ENCODE data around the gene LRRN2.

LRRN2 gene

DNA sequence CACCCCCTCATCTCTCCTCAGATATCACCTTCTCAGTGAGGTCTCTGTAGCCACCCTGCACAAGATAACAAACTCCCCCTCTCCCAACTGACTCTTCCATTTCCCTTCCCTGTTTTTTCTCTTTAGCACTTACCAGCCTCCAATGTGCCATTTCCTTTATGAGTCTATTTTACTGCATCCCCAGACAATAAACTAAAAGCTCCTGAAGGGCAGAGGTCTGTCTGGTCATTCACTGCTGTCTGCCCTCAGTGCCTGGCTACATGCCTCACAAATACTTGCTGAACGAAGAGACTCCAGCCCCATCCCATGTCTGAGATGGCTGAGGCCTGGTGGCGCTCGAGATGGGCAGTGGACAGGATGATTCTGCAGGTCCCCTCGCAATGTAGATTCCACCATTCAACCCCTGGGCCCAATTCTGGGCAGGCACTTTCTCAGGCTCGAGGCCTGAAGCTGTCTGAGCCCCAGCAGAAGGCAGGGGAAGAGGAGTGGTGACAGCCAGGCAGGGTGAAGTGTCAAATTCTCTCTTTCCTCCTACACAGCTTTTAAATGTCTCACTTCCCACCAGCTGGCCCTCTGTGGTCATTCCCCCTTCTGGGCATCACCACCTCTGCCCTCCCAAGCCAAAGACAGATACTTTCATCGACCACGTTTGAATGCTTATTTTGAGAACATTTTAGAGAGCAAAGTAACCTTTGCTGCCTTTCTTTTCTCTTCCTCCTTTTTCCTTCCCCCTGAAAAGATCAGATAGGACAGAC lies 6.6 kb downstream of the LRRN2 start:
- no peak overlapping the region for H3K4me3 ChIP-seq (ENCODE audit: low read depth in 1 of 2, low read length in 1 of 2)
- H3K27me3 ChIP-seq: peaks cover 41% of the 10 kb centered on the region
- H3K9me3 ChIP-seq: no peaks in the 10 kb centered on the region
- TF ChIP-seq, protein P1, sequence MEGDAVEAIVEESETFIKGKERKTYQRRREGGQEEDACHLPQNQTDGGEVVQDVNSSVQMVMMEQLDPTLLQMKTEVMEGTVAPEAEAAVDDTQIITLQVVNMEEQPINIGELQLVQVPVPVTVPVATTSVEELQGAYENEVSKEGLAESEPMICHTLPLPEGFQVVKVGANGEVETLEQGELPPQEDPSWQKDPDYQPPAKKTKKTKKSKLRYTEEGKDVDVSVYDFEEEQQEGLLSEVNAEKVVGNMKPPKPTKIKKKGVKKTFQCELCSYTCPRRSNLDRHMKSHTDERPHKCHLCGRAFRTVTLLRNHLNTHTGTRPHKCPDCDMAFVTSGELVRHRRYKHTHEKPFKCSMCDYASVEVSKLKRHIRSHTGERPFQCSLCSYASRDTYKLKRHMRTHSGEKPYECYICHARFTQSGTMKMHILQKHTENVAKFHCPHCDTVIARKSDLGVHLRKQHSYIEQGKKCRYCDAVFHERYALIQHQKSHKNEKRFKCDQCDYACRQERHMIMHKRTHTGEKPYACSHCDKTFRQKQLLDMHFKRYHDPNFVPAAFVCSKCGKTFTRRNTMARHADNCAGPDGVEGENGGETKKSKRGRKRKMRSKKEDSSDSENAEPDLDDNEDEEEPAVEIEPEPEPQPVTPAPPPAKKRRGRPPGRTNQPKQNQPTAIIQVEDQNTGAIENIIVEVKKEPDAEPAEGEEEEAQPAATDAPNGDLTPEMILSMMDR (IDR thresholded peaks at IDR 0.05): no peak
- no peak overlapping the region for H3K27ac ChIP-seq
- H3K4me1 ChIP-seq (ENCODE audit: control insufficient read depth in 1 of 2, insufficient read depth in 1 of 2, low read depth in 1 of 2, low read length in 1 of 2): no peaks in the 10 kb centered on the region
- no peaks in the 10 kb centered on the region for H3K36me3 ChIP-seq

- TF ChIP-seq, protein P1 (IDR thresholded peaks at IDR 0.05): no peak
- Histone ChIP-seq H3K27ac (no peak overlapping the region), H3K27me3 (peaks cover 31% of the 10 kb centered on the region), H3K9me3 (no peaks in the 10 kb centered on the region), H3K36me3 (no peaks in the 10 kb centered on the region), H3K4me1 (ENCODE audit: control insufficient read depth in 1 of 2, insufficient read depth in 1 of 2, low read depth in 1 of 2, low read length in 1 of 2) (no peaks in the 10 kb centered on the region), H3K4me3 (ENCODE audit: low read depth in 1 of 2, low read length in 1 of 2) (no peak overlapping the region)
Observed at GRCh38 chr1:204677864-204678263, 7.7 kb downstream of the LRRN2 start.

DNA sequence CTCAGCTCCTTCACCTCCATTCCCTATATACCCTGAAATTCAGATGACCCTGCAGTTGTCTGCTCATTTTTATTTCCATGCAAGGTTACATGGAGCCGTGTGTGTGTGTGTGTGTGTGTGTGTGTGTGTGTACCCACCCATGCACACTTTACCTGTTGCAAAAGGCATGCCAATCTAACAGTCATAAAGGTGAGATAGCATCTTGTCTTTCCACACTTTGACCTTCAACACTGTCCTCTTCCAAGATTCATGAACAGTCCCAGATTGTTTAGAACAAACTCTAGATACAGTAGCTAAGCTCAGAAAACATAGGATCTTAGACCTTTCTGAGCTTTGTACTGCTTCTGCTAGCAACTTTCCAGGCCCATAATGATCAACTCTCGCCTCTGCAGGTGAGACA lies 9.5 kb downstream of the LRRN2 start:
- TF ChIP-seq, protein P1 (IDR thresholded peaks at IDR 0.05): no peak
- Histone ChIP-seq H3K36me3 (no peaks in the 10 kb centered on the region), H3K4me3 (ENCODE audit: low read depth in 1 of 2, low read length in 1 of 2) (no peak overlapping the region), H3K4me1 (ENCODE audit: control insufficient read depth in 1 of 2, insufficient read depth in 1 of 2, low read depth in 1 of 2, low read length in 1 of 2) (no peaks in the 10 kb centered on the region), H3K27ac (no peak overlapping the region), H3K9me3 (no peaks in the 10 kb centered on the region), H3K27me3 (peaks cover 35% of the 10 kb centered on the region)

- peaks cover 34% of the 10 kb centered on the region for H3K27me3 ChIP-seq
- H3K4me1 ChIP-seq (ENCODE audit: control insufficient read depth in 1 of 2, insufficient read depth in 1 of 2, low read depth in 1 of 2, low read length in 1 of 2): no peaks in the 10 kb centered on the region
- TF ChIP-seq, protein P1 (IDR thresholded peaks at IDR 0.05): no peak
Observed at GRCh38 chr1:204673909-204674649, 11.5 kb downstream of the LRRN2 start.

DNA sequence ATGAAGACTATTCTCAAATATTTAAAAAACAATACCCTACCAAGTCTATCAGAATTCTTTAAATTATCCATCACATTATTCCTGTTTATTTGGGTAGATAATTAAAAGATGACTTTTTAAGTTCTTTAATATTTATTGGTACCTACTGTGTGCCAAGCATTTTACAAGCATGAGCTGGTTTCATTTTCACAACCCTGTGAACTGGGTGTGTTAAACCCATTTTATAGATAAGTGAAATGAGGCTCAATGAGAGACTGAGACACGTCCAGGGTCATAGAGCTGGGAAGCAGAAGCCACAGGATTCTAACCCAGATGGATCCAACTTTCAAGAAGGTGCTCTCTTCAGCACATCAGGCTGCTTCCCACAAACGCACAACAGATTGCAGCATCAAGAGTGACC lies 12.3 kb downstream of the LRRN2 start:
- H3K9me3 ChIP-seq: no peaks in the 10 kb centered on the region
- H3K4me3 ChIP-seq (ENCODE audit: low read depth in 1 of 2, low read length in 1 of 2): no peak overlapping the region
- no peaks in the 10 kb centered on the region for H3K4me1 ChIP-seq (ENCODE audit: control insufficient read depth in 1 of 2, insufficient read depth in 1 of 2, low read depth in 1 of 2, low read length in 1 of 2)
- H3K27ac ChIP-seq: no peak overlapping the region
- TF ChIP-seq, protein P1 (IDR thresholded peaks at IDR 0.05): no peak
- H3K27me3 ChIP-seq: peaks cover 27% of the 10 kb centered on the region
- H3K36me3 ChIP-seq: no peaks in the 10 kb centered on the region

More at GRCh38 chr1:204673909-204674649, 11.5 kb downstream of the LRRN2 start:
- no peak overlapping the region for H3K27ac ChIP-seq
- H3K36me3 ChIP-seq: no peaks in the 10 kb centered on the region
- no peak overlapping the region for H3K4me3 ChIP-seq (ENCODE audit: low read depth in 1 of 2, low read length in 1 of 2)
- no peaks in the 10 kb centered on the region for H3K9me3 ChIP-seq
